GM12878 (cell line): ENCODE results near the gene AMN. TPM values are rescaled to one million over a fixed set of nuclear protein-coding genes. Genes with fewer than 3 reads are reported as not detected.
A peak's percentile ranks its signal among the peaks of the same experiment; 100 is the strongest.

Experiments used
- BRCA1 ChIP-seq: IDR thresholded peaks from 2 replicates; pipeline ENCODE4 v1.6.1; 2011; ENCODE audit warnings: low read depth, low read length, improper control_type of control experiment
- CBX5 ChIP-seq: sonication (generic); IDR thresholded peaks from 2 replicates; pipeline ENCODE4 v1.6.1; 2016; ENCODE audit warnings: low read depth, moderate library complexity, mild to moderate bottlenecking, inconsistent platforms
- CREB1 ChIP-seq: IDR thresholded peaks from 2 replicates; pipeline ENCODE4 v1.6.1; 2012; ENCODE audit warnings: low read depth, mild to moderate bottlenecking, inconsistent platforms
- MTA2 ChIP-seq: fragments of 450-650 bp; IDR thresholded peaks from 2 replicates; pipeline ENCODE4 v1.6.1; 2016; ENCODE audit warnings: low read depth, mild to moderate bottlenecking, moderate library complexity
- MYB ChIP-seq: fragments of 150-350 bp; IDR thresholded peaks from 2 replicates; pipeline ENCODE4 v1.6.1; 2014; ENCODE audit warnings: mild to moderate bottlenecking, low read depth, low read length, borderline replicate concordance
- NFYA ChIP-seq: IDR thresholded peaks from 2 replicates; pipeline ENCODE4 v1.6.1; 2011; ENCODE audit warnings: low read depth, mild to moderate bottlenecking, low read length, improper control_type of control experiment, borderline replicate concordance
- PML ChIP-seq: IDR thresholded peaks from 2 replicates; pipeline ENCODE4 v1.6.1; 2012; ENCODE audit warnings: low read length, inconsistent platforms
- RCOR1 ChIP-seq: conservative IDR thresholded peaks from 2 replicates; pipeline ENCODE4 v1.6.1; 2012; ENCODE audit warnings: low read depth, low read length, improper control_type of control experiment
- SMAD1 ChIP-seq: fragments of 450-650 bp; IDR thresholded peaks from 2 replicates; pipeline ENCODE4 v1.6.1; 2018; ENCODE audit warnings: mild to moderate bottlenecking, low read depth; ENCODE audit not compliant: partially characterized antibody
- SREBF2 ChIP-seq: IDR thresholded peaks from 2 replicates; pipeline ENCODE4 v1.6.1; 2012; ENCODE audit warnings: mild to moderate bottlenecking, low read length
- SRF ChIP-seq, 2 experiments: IDR thresholded peaks; 2 replicates each; pipeline ENCODE4 v1.6.1; 2011; ENCODE audit warnings: low read depth in 2 of 2, low read length in 2 of 2, mild to moderate bottlenecking in 1 of 2, moderate library complexity in 1 of 2
- TCF3 ChIP-seq: IDR thresholded peaks from 2 replicates; pipeline ENCODE4 v1.6.1; 2012; ENCODE audit warnings: low read depth, mild to moderate bottlenecking, low read length, borderline replicate concordance; ENCODE audit not compliant: insufficient read depth
- ZBED1 ChIP-seq: IDR thresholded peaks from 2 replicates; pipeline ENCODE4 v1.6.1; 2016; ENCODE audit warnings: borderline replicate concordance
- ZNF24 ChIP-seq: fragments of 450-650 bp; IDR thresholded peaks from 2 replicates; pipeline ENCODE4 v1.6.1; 2017; ENCODE audit warnings: antibody characterized with exemption, mild to moderate bottlenecking
- ZNF622 ChIP-seq: fragments of 450-650 bp; IDR thresholded peaks from 2 replicates; pipeline ENCODE4 v1.6.1; 2017; ENCODE audit warnings: mild to moderate bottlenecking, inconsistent platforms
- polyA plus RNA-seq, 11 experiments: library from polyadenylated mRNA; depleted of rRNA in 4 of 11; unstranded in 6 of 11; stranded (reverse) in 5 of 11; fragments of >200 nt; fragmentation: Nextera tagmentation in 4 of 11; fragmentation: Illumina TruSeq in 1 of 11; extraction: Ambion mirVana in 4 of 11; extraction: Trizol in 1 of 11; gene quantifications; 1 replicate in 1 of 11; 2 replicates in 10 of 11; pipeline versions ENCODE4 v1.2.1 to v1.2.3, GENCODE V29; 2011 to 2016; ENCODE audit warnings: inconsistent platforms in 2 of 11, missing spikeins in 2 of 11, low read depth in 1 of 11
- total RNA-seq, 4 experiments: library from RNA; depleted of rRNA in 3 of 4; stranded (reverse); fragments of >200 nt in 3 of 4; fragmentation: Illumina TruSeq in 1 of 4; extraction: Trizol in 1 of 4; gene quantifications; 2 replicates each; pipeline versions ENCODE4 v1.2.1 to v1.2.3, GENCODE V29; 2013 to 2021
- TF ChIP-seq, protein P1 (sequence below): IDR thresholded peaks from 2 replicates; pipeline ENCODE4 v1.6.1; 2011; ENCODE audit warnings: borderline replicate concordance, low read depth, mild to moderate bottlenecking, moderate library complexity, mixed read lengths, low read length; ENCODE audit not compliant: insufficient read depth; ENCODE audit errors: extremely low read length
- TF ChIP-seq, protein P2 (sequence below): IDR thresholded peaks from 2 replicates; pipeline ENCODE4 v1.6.1; 2011; ENCODE audit warnings: borderline replicate concordance, low read depth, mild to moderate bottlenecking, moderate library complexity, low read length; ENCODE audit not compliant: insufficient read depth, poor library complexity, severe bottlenecking
- TF ChIP-seq, protein P3 (sequence below): fragments of 450-650 bp; formaldehyde crosslinking; IDR thresholded peaks from 2 replicates; pipeline ENCODE4 v1.4.0; 2020; ENCODE audit warnings: mild to moderate bottlenecking, moderate library complexity
- TF ChIP-seq, protein P4 (sequence below): fragments of 450-650 bp; IDR thresholded peaks from 2 replicates; pipeline ENCODE4 v1.6.1; 2017; ENCODE audit warnings: mild to moderate bottlenecking
- TF ChIP-seq, protein P5 (sequence below): IDR thresholded peaks from 2 replicates; pipeline ENCODE4 v1.6.1; 2011; ENCODE audit warnings: low read depth, mild to moderate bottlenecking, low read length, moderate library complexity, borderline replicate concordance; ENCODE audit errors: extremely low read depth
- TF ChIP-seq, protein P6 (sequence below): IDR thresholded peaks from 2 replicates; pipeline ENCODE4 v1.6.1; 2012; ENCODE audit warnings: low read length, inconsistent platforms

AMN gene
- total and polyA plus RNA-seq, 10 of the 15 experiments (the other 5 are each of a cell fraction or from before 2014, with no cell fraction given): 0.03 to 0.33 (median 0.11) TPM; not detected in 6

DNA sequence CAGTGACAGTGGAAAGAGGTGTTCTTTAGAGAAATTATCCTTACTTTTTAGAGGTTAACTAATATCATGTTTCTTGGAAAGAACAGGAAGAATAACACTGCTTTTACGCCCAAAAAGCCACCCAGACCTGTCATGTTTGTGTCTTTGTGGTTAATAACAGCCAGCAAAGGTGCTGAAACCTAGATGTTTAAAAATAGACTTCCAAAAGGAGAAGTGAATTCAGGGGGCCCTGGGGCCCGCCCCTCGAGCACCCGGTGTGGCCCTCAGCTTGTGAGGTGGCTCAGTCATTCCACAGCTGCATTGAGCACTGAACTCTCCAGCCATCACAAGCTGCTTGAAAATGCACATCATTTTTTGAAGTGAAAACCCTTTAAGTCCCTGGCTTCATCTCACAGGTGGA lies 20.8 kb upstream of the AMN start (continued):
- TF ChIP-seq, protein P1, sequence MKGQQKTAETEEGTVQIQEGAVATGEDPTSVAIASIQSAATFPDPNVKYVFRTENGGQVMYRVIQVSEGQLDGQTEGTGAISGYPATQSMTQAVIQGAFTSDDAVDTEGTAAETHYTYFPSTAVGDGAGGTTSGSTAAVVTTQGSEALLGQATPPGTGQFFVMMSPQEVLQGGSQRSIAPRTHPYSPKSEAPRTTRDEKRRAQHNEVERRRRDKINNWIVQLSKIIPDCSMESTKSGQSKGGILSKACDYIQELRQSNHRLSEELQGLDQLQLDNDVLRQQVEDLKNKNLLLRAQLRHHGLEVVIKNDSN: no peak
- TF ChIP-seq, protein P2, sequence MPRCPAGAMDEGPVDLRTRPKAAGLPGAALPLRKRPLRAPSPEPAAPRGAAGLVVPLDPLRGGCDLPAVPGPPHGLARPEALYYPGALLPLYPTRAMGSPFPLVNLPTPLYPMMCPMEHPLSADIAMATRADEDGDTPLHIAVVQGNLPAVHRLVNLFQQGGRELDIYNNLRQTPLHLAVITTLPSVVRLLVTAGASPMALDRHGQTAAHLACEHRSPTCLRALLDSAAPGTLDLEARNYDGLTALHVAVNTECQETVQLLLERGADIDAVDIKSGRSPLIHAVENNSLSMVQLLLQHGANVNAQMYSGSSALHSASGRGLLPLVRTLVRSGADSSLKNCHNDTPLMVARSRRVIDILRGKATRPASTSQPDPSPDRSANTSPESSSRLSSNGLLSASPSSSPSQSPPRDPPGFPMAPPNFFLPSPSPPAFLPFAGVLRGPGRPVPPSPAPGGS: peak; percentile 56
- TF ChIP-seq, protein P3, sequence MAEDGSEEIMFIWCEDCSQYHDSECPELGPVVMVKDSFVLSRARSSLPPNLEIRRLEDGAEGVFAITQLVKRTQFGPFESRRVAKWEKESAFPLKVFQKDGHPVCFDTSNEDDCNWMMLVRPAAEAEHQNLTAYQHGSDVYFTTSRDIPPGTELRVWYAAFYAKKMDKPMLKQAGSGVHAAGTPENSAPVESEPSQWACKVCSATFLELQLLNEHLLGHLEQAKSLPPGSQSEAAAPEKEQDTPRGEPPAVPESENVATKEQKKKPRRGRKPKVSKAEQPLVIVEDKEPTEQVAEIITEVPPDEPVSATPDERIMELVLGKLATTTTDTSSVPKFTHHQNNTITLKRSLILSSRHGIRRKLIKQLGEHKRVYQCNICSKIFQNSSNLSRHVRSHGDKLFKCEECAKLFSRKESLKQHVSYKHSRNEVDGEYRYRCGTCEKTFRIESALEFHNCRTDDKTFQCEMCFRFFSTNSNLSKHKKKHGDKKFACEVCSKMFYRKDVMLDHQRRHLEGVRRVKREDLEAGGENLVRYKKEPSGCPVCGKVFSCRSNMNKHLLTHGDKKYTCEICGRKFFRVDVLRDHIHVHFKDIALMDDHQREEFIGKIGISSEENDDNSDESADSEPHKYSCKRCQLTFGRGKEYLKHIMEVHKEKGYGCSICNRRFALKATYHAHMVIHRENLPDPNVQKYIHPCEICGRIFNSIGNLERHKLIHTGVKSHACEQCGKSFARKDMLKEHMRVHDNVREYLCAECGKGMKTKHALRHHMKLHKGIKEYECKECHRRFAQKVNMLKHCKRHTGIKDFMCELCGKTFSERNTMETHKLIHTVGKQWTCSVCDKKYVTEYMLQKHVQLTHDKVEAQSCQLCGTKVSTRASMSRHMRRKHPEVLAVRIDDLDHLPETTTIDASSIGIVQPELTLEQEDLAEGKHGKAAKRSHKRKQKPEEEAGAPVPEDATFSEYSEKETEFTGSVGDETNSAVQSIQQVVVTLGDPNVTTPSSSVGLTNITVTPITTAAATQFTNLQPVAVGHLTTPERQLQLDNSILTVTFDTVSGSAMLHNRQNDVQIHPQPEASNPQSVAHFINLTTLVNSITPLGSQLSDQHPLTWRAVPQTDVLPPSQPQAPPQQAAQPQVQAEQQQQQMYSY (CRISPR knock-in tag): no peak
- TF ChIP-seq, protein P4, sequence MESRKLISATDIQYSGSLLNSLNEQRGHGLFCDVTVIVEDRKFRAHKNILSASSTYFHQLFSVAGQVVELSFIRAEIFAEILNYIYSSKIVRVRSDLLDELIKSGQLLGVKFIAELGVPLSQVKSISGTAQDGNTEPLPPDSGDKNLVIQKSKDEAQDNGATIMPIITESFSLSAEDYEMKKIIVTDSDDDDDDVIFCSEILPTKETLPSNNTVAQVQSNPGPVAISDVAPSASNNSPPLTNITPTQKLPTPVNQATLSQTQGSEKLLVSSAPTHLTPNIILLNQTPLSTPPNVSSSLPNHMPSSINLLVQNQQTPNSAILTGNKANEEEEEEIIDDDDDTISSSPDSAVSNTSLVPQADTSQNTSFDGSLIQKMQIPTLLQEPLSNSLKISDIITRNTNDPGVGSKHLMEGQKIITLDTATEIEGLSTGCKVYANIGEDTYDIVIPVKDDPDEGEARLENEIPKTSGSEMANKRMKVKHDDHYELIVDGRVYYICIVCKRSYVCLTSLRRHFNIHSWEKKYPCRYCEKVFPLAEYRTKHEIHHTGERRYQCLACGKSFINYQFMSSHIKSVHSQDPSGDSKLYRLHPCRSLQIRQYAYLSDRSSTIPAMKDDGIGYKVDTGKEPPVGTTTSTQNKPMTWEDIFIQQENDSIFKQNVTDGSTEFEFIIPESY: no peak
- TF ChIP-seq, protein P5, sequence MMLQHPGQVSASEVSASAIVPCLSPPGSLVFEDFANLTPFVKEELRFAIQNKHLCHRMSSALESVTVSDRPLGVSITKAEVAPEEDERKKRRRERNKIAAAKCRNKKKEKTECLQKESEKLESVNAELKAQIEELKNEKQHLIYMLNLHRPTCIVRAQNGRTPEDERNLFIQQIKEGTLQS: no peak
- TF ChIP-seq MYB (no peak), TCF3 (peak; percentile 84; the same call in 1 of the 2 replicates), RCOR1 (no peak), MTA2 (peak; percentile 93), BRCA1 (no peak), CBX5 (peak; percentile 85; the same call in 1 of the 2 replicates), ZNF622 (no peak), ZBED1 (peak; percentile 83; the same call in 1 of the 2 replicates), SMAD1 (no peak), SRF (IDR thresholded peaks at IDR 0.05; ENCODE audit: low read depth in 2 of 2, low read length in 2 of 2) (0 out of 4 replicates have a peak, but pooled peaks of 1 of the 2 experiments have one; percentile 51), ZNF24 (peak; percentile 32; the same call in 1 of the 2 replicates), SREBF2 (no peak), PML (no peak), CREB1 (0 out of 2 replicates have a peak, but pooled peaks have one; percentile 35), NFYA (no peak)
- TF ChIP-seq, protein P6, sequence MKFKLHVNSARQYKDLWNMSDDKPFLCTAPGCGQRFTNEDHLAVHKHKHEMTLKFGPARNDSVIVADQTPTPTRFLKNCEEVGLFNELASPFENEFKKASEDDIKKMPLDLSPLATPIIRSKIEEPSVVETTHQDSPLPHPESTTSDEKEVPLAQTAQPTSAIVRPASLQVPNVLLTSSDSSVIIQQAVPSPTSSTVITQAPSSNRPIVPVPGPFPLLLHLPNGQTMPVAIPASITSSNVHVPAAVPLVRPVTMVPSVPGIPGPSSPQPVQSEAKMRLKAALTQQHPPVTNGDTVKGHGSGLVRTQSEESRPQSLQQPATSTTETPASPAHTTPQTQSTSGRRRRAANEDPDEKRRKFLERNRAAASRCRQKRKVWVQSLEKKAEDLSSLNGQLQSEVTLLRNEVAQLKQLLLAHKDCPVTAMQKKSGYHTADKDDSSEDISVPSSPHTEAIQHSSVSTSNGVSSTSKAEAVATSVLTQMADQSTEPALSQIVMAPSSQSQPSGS: peak; percentile 85
